Measurements from ENCODE around the gene TGFBR2.
A peak's percentile ranks its signal among the peaks of the same experiment; 100 is the strongest.

Gene TGFBR2

DNA sequence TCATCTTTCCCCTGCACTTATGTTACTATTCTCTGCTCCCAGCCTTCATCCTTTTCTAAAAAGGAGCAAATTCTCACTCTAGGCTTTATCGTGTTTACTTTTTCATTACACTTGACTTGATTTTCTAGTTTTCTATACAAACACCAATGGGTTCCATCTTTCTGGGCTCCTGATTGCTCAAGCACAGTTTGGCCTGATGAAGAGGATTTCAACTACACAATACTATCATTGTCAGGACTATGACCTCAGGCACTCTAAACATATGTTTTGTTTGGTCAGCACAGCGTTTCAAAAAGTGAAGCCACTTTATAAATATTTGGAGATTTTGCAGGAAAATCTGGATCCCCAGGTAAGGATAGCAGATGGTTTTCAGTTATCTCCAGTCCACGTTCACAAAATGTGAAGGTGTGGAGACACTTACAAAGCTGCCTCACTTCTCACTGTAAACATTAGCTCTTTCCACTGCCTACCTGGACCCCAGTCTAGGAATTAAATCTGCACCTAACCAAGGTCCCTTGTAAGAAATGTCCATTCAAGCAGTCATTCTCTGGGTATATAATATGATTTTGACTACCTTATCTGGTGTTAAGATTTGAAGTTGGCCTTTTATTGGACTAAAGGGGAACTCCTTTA, 86.2 kb downstream of the TGFBR2 start:
- Histone ChIP-seq H3K27me3 (ENCODE audit: insufficient read depth, poor library complexity, severe bottlenecking) (no peaks in the 10 kb centered on the region), H3K27ac (replicated peaks) (no peak overlapping the region), H3K4me3 (replicated peaks; ENCODE audit: insufficient read depth, low read length) (no peak overlapping the region)
- TF ChIP-seq, protein P1, sequence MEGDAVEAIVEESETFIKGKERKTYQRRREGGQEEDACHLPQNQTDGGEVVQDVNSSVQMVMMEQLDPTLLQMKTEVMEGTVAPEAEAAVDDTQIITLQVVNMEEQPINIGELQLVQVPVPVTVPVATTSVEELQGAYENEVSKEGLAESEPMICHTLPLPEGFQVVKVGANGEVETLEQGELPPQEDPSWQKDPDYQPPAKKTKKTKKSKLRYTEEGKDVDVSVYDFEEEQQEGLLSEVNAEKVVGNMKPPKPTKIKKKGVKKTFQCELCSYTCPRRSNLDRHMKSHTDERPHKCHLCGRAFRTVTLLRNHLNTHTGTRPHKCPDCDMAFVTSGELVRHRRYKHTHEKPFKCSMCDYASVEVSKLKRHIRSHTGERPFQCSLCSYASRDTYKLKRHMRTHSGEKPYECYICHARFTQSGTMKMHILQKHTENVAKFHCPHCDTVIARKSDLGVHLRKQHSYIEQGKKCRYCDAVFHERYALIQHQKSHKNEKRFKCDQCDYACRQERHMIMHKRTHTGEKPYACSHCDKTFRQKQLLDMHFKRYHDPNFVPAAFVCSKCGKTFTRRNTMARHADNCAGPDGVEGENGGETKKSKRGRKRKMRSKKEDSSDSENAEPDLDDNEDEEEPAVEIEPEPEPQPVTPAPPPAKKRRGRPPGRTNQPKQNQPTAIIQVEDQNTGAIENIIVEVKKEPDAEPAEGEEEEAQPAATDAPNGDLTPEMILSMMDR (IDR thresholded peaks at IDR 0.05; ENCODE audit: insufficient read depth, low read length), result no peak
- no peak for TF ChIP-seq POLR2AphosphoS5 (IDR thresholded peaks at IDR 0.05; ENCODE audit: low read depth)
- TF ChIP-seq SPI1 (IDR thresholded peaks at IDR 0.05; ENCODE audit: borderline replicate concordance, low read depth), result no peak
- TF ChIP-seq, protein P2, sequence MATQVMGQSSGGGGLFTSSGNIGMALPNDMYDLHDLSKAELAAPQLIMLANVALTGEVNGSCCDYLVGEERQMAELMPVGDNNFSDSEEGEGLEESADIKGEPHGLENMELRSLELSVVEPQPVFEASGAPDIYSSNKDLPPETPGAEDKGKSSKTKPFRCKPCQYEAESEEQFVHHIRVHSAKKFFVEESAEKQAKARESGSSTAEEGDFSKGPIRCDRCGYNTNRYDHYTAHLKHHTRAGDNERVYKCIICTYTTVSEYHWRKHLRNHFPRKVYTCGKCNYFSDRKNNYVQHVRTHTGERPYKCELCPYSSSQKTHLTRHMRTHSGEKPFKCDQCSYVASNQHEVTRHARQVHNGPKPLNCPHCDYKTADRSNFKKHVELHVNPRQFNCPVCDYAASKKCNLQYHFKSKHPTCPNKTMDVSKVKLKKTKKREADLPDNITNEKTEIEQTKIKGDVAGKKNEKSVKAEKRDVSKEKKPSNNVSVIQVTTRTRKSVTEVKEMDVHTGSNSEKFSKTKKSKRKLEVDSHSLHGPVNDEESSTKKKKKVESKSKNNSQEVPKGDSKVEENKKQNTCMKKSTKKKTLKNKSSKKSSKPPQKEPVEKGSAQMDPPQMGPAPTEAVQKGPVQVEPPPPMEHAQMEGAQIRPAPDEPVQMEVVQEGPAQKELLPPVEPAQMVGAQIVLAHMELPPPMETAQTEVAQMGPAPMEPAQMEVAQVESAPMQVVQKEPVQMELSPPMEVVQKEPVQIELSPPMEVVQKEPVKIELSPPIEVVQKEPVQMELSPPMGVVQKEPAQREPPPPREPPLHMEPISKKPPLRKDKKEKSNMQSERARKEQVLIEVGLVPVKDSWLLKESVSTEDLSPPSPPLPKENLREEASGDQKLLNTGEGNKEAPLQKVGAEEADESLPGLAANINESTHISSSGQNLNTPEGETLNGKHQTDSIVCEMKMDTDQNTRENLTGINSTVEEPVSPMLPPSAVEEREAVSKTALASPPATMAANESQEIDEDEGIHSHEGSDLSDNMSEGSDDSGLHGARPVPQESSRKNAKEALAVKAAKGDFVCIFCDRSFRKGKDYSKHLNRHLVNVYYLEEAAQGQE (IDR thresholded peaks at IDR 0.05; ENCODE audit: insufficient replicate concordance, low read depth), result no peak
- no peak for DNase-seq (ENCODE audit: low read depth in 1 of 2, low spot score in 1 of 2)

DNA sequence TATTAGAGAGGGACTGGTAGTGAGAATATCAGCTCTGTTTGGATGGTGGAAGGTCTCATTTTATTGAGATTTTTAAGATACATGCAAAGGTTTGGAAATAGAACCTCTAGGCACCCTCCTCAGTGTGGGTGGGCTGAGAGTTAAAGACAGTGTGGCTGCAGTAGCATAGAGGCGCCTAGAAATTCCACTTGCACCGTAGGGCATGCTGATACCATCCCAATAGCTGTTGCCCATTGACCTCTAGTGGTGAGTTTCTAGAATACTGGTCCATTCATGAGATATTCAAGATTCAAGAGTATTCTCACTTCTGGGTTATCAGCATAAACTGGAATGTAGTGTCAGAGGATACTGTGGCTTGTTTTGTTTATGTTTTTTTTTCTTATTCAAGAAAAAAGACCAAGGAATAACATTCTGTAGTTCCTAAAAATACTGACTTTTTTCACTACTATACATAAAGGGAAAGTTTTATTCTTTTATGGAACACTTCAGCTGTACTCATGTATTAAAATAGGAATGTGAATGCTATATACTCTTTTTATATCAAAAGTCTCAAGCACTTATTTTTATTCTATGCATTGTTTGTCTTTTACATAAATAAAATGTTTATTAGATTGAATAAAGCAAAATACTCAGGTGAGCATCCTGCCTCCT, 87.2 kb downstream of the TGFBR2 start:
- TF ChIP-seq, protein P1 (IDR thresholded peaks at IDR 0.05; ENCODE audit: insufficient read depth, low read length), result peak; percentile 43
- TF ChIP-seq SPI1 (IDR thresholded peaks at IDR 0.05; ENCODE audit: borderline replicate concordance, low read depth), result no peak
- 0 out of 2 replicates have a peak, but pooled peaks have one; percentile 25 for TF ChIP-seq POLR2AphosphoS5 (IDR thresholded peaks at IDR 0.05; ENCODE audit: low read depth)
- Histone ChIP-seq H3K27ac (replicated peaks) (no peak overlapping the region; the same call in 1 of the 2 replicates), H3K4me3 (replicated peaks; ENCODE audit: insufficient read depth, low read length) (no peak overlapping the region), H3K27me3 (ENCODE audit: insufficient read depth, poor library complexity, severe bottlenecking) (no peaks in the 10 kb centered on the region)
- DNase-seq (ENCODE audit: low read depth in 1 of 2, low spot score in 1 of 2), result peak; percentile 13 to 68

DNA sequence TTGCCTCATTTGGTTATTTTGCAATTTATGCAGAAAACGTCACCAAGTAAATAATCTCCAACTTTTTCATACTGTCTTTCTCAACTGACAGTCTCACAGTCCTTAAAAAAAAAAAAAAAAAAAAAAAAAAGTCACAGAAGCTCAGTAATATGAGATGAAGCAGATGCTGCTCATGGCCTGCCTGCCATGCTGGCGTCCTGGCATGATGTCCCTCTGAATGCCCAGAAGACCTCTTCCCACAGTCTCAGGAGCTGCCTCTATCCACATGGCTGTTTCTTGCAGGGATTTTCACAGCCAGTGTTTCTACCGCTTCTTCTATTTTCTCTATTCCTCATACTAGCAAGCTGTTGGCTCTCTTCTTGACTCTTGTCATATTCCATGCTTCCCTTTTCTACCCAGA, 87.7 kb downstream of the TGFBR2 start:
- TF ChIP-seq, protein P1 (IDR thresholded peaks at IDR 0.05; ENCODE audit: insufficient read depth, low read length), result no peak
- TF ChIP-seq GABPA (IDR thresholded peaks at IDR 0.05; ENCODE audit: low read depth) (no peak), SPI1 (IDR thresholded peaks at IDR 0.05; ENCODE audit: borderline replicate concordance, low read depth) (no peak), POLR2AphosphoS5 (IDR thresholded peaks at IDR 0.05; ENCODE audit: low read depth) (no peak)
- TF ChIP-seq, protein P2 (IDR thresholded peaks at IDR 0.05; ENCODE audit: insufficient replicate concordance, low read depth), result no peak
- no peak for DNase-seq (ENCODE audit: low read depth in 1 of 2, low spot score in 1 of 2)
- H3K27ac ChIP-seq (replicated peaks), result no peak overlapping the region
- no peak overlapping the region for H3K4me3 ChIP-seq (replicated peaks; ENCODE audit: insufficient read depth, low read length)
- H3K27me3 ChIP-seq (ENCODE audit: insufficient read depth, poor library complexity, severe bottlenecking), result no peaks in the 10 kb centered on the region

Data from HL-60 (cell line).